ENCODE results near the gene RNF180. TPM values are rescaled to one million over a fixed set of nuclear protein-coding genes. Genes with fewer than 3 reads are reported as not detected.

The RNF180 gene
- total and polyA plus RNA-seq, 2 of the 8 experiments (the other 6 are each of a cell fraction or from before 2014, with no cell fraction given): 0.39 to 2.3 TPM

GRCh38 chr5:64323591-64323990 is 157.9 kb downstream of the RNF180 start (continued):
- TF ChIP-seq CREB1 (IDR thresholded peaks at IDR 0.05) (no peak), RXRA (IDR thresholded peaks at IDR 0.05; ENCODE audit: insufficient read depth, low read depth, low read length) (no peak), PHF8 (conservative IDR thresholded peaks at IDR 0.05; ENCODE audit: low read depth, low read length) (no peak), SRF (IDR thresholded peaks at IDR 0.05; ENCODE audit: low read depth, low read length) (no peak), JUND (IDR thresholded peaks at IDR 0.05; ENCODE audit: low read length) (no peak)
